Activated naive CD4-positive, alpha-beta T cell treated with Interleukin-2 at 50 U/mL for 16 hours (primary cell): ENCODE results near the gene NR2C2AP.
"Not testable (repeated sequence)": the region's sequence is repeated elsewhere in the genome, so short reads cannot be mapped to it uniquely, and the experiment has no call there.

ENCODE experiments used
- DNase-seq: peaks from one replicate; pipeline ENCODE4 v3.0.0-alpha.2; 2020

NR2C2AP gene

GRCh38 chr19:19203012-19203856 lies at the start of gene NR2C2AP:
NR2C2AP (minus strand) TSS chr19:19203414; CDS start chr19:19203060, 354 bp downstream.
- DNase-seq, result peak; percentile 94

GRCh38 chr19:19250196-19250801 lies 47.1 kb upstream of the NR2C2AP start:
- DNase-seq, result no peak

DNA sequence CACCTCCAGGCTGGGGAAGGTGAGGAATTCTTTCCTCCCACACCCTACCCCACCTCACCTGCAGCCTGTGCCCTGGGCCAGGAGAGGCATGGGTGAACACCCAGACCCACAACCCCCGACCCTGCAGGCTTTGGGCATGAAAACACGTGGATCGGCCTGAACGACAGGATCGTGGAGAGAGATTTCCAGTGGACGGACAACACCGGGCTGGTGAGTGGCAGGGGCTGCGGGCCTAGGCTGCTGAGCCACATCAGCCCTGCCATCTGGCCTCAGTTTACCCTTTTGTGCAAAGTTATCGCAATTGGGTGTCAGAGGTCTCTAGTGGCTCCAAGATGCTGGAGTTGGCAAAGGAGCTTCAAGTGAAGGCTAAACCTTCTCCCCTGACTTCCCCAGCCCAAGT lies 37.3 kb upstream of the NR2C2AP start:
- DNase-seq, result no peak

DNA sequence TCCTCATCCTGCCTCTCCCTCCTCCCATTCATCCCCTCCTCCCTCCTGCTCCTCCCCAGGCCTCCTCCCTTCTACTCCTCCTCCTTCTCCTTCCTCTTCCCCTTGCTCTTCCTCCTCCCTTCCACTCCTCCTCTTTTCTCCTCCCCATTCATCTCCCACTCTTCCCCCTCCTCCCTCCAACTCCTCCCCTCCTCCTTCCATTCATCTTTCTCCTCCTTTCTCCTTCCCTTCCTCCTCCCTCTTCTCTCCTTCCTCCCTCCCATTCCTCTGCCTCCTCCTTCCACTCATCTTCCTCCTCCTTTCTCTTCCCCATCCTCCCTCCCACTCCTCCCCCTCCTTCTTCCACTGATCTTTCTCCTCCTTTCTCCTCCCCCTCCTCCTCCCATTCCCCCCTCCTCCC lies 36.5 kb upstream of the NR2C2AP start:
- DNase-seq, result no peak

DNA sequence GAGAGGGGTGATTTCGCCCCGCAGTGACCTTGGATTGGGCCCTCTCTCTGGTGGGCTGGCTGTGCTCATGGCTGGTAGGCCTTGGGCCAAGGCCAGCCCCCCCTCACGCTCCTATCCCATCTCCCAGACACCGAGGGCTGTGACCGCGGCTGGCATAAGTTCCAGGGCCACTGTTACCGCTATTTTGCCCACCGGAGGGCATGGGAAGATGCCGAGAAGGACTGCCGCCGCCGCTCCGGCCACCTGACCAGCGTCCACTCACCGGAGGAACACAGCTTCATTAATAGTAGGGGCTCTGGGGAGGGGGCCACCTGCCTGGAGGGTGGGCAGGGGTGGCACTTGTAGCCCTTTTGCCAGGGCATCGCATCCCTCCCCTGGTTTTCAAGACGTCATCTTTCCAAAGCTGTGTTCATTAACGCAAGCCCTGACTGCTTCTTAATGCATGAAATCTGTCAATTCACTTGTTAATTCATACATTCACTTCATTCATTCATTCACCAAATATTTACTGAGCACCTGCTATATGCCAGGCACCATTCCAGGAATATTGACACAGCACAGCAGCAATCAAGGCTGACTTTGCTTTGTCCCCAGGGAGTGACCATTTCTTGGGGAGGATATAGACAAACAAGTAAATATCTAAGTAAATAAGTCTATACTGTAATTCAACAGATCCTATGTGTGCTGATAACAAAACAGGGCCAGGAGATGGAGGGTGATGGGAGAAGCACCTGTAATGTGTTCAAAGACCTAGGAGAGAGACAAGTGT lies 35.1 kb upstream of the NR2C2AP start:
- DNase-seq, result no peak

DNA sequence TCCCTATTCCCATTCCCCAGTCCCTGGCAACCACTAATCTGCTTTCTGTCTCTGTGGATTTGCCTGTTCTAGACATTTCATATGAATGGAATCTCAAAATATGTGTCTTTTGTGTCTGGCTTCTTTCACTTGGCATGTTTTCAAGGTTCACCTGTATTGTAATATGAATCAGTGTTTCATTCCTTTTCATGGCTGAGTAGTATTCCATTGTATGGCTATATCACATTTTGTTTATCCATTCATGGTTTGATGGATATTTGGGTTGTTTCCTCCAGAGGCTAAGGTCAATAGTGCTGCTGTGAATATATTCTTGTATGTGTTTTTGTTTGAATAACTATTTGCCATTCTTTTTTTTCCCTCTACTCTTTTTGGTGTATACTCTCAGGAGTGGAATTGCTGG lies 33.0 kb upstream of the NR2C2AP start:
- DNase-seq, result no peak

DNA sequence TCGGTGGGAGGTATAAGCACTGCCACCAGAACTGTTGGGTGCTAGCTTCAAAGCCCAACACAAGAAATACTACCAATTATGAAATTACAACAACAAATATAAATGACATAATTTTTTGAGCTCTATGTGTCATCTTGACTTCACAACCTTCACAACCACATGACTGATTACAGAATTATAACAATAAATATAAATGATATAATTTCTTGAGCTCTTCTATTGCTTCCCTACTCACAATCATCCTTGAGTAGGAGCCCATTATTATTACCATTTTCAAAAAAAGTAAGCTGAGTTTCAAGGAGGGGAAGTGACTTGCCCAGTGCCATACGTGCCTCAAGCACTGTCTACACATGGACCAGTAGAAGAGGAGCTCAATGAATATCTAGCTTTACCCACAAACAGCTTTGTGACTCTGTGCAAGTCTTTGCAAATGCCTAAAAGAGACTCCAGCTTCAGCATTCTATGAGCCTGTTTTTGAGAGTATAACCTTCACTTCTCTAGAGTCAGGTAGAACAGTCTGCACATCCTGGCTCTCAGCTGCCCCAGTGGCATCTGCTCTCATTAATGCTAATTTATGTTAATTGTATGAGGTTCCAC lies 31.1 kb upstream of the NR2C2AP start:
- no peak for DNase-seq

GRCh38 chr19:19232261-19232721 lies 29.1 kb upstream of the NR2C2AP start:
- DNase-seq, result no peak

- DNase-seq, result no peak
These were observed 27.8 kb upstream of the NR2C2AP start for GRCh38 chr19:19230999-19231398.

DNA sequence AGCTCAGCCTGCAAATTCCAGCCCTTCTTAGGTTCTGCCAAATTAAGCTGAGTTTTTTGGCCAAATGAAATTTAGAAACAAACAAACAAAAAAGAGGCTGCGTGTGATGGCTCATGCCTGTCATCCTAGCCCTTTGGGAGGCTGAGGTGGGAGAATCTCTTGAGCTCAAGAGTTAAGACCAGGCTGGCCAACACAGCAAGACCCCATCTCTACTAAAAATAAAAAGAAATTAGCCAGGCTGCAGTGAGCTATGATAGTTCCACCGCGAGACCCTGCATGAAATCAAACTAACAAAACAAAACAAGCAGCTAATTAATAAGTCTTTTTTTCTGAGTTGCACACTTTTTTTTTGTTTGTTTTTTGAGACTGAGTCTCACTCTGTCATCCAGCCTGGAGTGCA lies 26.5 kb upstream of the NR2C2AP start:
- no peak for DNase-seq

GRCh38 chr19:19227217-19227616 lies 24.0 kb upstream of the NR2C2AP start:
- no peak for DNase-seq

DNA sequence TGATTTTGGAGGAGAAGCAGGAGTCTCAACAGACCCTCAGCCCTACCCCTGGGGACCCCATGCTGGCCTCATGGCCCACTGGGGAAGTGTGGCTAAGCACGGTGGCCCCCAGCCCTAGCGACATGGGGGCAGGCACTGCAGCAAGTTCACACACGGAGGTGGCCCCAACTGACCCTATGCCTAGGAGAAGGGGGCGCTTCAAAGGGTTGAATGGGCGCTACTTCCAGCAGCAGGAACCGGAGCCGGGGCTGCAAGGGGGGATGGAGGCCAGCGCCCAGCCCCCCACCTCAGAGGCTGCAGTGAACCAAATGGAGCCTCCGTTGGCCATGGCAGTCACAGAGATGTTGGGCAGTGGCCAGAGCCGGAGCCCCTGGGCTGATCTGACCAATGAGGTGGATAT lies 23.4 kb upstream of the NR2C2AP start:
- DNase-seq, result no peak

GRCh38 chr19:19226204-19226603 lies 23.0 kb upstream of the NR2C2AP start:
- no peak for DNase-seq

- DNase-seq, result peak; percentile 76
These were observed 21.8 kb upstream of the NR2C2AP start for GRCh38 chr19:19224852-19225494.

DNA sequence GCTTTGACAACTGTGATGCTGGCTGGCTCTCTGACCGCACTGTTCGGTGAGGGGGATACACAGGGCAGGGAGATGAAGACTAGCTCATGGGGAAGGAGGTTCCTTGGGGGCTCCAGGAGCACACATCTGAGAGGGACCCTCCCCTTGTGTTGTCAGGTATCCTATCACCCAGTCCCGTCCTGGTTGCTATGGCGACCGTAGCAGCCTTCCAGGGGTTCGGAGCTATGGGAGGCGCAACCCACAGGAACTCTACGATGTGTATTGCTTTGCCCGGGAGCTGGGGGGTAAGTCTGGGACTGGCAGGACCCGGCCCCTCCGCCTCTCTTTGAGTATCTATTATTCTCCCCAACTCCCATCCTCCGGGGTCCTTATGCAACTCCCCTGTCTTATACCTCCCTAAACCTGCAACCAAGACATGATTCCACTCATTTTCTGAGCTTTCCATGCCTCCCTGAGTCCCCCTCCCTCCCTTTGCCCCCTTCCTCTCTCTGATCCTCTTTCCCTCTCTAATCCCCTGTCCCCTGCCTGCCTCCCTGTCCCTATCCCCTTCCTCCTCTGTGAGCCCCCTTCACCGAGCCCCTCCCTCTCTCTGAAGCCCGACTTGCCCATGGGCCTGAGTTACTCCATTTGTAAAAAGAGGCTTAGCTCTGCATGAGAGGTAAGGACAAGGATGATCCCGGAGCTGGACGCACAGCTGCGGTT lies 21.1 kb upstream of the NR2C2AP start:
- no peak for DNase-seq

- DNase-seq, result no peak
These were observed 20.4 kb upstream of the NR2C2AP start for GRCh38 chr19:19223636-19224035.

DNA sequence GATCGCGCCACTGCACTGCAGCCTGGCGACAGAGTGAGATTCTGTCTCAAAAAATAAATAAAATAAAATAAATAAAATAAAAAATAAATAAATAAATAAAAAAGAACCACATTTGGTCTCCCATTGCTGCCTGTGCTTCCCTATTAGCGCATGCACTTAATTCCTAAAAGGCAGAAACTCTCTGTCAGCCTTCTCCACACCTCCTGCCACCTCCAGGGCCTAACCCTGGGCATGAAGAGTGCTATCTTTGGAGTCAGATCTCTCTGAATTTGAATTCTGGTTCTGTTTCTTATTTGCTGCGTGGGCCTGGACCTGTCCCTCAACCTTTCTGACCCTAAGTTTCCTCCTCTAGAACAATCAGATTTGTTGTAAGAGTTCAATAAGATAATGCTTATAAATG lies 19.8 kb upstream of the NR2C2AP start:
- no peak for DNase-seq

- DNase-seq, result not testable (repeated sequence)
These were observed 17.8 kb upstream of the NR2C2AP start for GRCh38 chr19:19221000-19221399.

DNA sequence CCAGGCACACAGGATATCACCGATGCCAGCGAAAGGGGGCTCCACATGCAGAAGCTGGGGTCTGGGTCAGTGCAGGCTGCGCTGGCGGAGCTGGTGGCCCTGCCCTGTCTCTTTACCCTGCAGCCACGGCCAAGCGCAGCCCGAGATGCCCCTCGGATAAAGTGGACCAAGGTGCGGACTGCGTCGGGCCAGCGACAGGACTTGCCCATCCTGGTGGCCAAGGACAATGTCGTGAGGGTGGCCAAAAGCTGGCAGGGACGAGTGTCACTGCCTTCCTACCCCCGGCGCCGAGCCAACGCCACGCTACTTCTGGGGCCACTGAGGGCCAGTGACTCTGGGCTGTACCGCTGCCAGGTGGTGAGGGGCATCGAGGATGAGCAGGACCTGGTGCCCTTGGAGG lies 15.7 kb upstream of the NR2C2AP start:
- no peak for DNase-seq

DNA sequence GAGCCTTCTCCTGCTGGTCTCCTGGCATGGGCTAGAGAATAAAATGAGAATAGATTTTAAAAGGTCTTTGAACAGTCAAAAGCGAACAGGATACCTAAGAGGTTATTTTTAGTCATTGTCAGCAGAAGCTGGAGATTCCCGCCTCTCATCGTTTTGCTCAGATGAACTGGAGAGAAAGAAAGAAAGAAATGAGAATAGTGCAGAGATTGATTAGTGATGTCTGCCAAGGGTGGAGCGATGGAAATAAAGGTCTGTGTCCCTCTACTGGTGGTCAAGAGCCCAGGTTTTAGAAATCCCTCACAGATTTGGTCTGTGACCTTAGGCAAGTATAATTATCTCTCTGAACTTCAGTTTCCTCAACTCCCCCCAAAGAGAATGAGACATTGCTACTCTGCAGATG lies 13.9 kb upstream of the NR2C2AP start:
- DNase-seq, result no peak

- DNase-seq, result no peak
These were observed 12.6 kb upstream of the NR2C2AP start for GRCh38 chr19:19215792-19216191.

DNA sequence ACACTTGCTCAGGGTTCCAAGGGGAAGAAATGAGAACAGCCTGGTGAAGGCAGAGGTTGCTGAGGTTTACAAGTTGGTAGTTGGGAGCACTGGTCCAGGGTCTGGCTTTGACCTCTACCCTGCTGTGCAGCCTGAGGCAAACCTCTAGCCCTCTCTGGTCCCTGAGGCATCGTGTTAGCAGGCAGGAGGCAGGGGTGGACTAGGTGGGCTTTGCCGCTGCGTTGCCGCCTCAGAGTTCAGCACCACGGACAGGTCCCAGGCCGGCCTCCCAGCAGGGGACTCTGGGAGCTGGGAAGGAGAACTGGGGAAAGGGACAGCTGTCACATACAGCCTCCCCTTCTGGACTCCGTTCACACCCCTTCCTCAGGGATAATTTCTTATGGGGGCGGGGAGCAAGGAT lies 11.7 kb upstream of the NR2C2AP start:
- peak; percentile 33 for DNase-seq
